ENCODE results near the gene STARD5. TPM values are rescaled to one million over a fixed set of nuclear protein-coding genes. Genes with fewer than 3 reads are reported as not detected.

Gene STARD5
- total and polyA plus RNA-seq, 2 of the 8 experiments (the other 6 are each of a cell fraction or from before 2014, with no cell fraction given): 5.5 to 10.4 TPM

GRCh38 chr15:81335631-81336030 lies 11.7 kb upstream of the STARD5 start:
- no peak overlapping the region for H3K4me2 ChIP-seq (ENCODE audit: insufficient read depth in 1 of 2, low read depth in 2 of 2, low read length in 2 of 2)
- CTCF ChIA-PET (ENCODE audit: partially characterized antibody): interaction anchor here (0.6 to 3.2 kb wide), 11 partner anchors 8 to 75 kb away, joined by 3 to 13 read pairs (median 3); no protein-coding TSS in a partner anchor
- no peaks in the 10 kb centered on the region for H3K79me2 ChIP-seq (ENCODE audit: control insufficient read depth in 1 of 2, insufficient read depth in 2 of 2, low read length in 2 of 2)
- POLR2A ChIA-PET (ENCODE audit: partially characterized antibody): no interaction called here
- no peaks in the 10 kb centered on the region for H3K23me2 ChIP-seq (ENCODE audit: low read depth, low read length)
- no peak overlapping the region for H2BK15ac ChIP-seq (ENCODE audit: low read length)
- H4K91ac ChIP-seq (replicated peaks; ENCODE audit: insufficient read length, low read length): no peak overlapping the region
- H2AK5ac ChIP-seq (ENCODE audit: low read depth, low read length): no peak overlapping the region
- H4K20me1 ChIP-seq (replicated peaks in 1 of 2; ENCODE audit: control insufficient read depth in 1 of 2, insufficient read depth in 2 of 2, low read length in 2 of 2): no peaks in the 10 kb centered on the region
- no peak for DNase-seq (ENCODE audit: low read depth in 1 of 2, low spot score in 2 of 2)
- no peaks in the 10 kb centered on the region for H3K36me3 ChIP-seq (ENCODE audit: control insufficient read depth in 2 of 4, insufficient read depth in 4 of 4, low read length in 3 of 4)
- FAIRE-seq: no peak
- no peak overlapping the region for H2BK12ac ChIP-seq (ENCODE audit: low read depth, low read length)
- no peak overlapping the region for H3K18ac ChIP-seq (ENCODE audit: extremely low read depth, low read length)
- no peak overlapping the region for H3K14ac ChIP-seq (ENCODE audit: insufficient read length)
- no peak overlapping the region for H4K5ac ChIP-seq (ENCODE audit: insufficient read length, low read depth, low read length)
- no peak overlapping the region for H2BK20ac ChIP-seq (ENCODE audit: low read length)
- H2BK120ac ChIP-seq (replicated peaks; ENCODE audit: low read depth, low read length): no peak overlapping the region
- H4K8ac ChIP-seq (ENCODE audit: extremely low read depth, insufficient read depth, low read length): no peak overlapping the region
- no peak overlapping the region for H3K4ac ChIP-seq (replicated peaks; ENCODE audit: insufficient read length, low read depth, low read length)
- H2AFZ ChIP-seq (ENCODE audit: low read length): no peak overlapping the region
- H3K9ac ChIP-seq (replicated peaks in 1 of 4; ENCODE audit: extremely low read depth in 1 of 4, low read depth in 3 of 4, low read length in 3 of 4): no peak overlapping the region
- H3K79me1 ChIP-seq (ENCODE audit: low read depth, low read length): no peaks in the 10 kb centered on the region
- no peaks in the 10 kb centered on the region for H3K27me3 ChIP-seq (replicated peaks in 1 of 4; ENCODE audit: control insufficient read depth in 3 of 4, extremely low read depth in 1 of 4, insufficient read depth in 3 of 4, low read length in 3 of 4)
- peaks cover 0 to 2% (median 0%) of the 10 kb centered on the region in 4 experiments; a peak in 1 of 7 replicates for H3K4me1 ChIP-seq (replicated peaks in 1 of 4; ENCODE audit: control insufficient read depth in 3 of 4, insufficient read depth in 4 of 4, low read length in 3 of 4)
- no peak overlapping the region for H3K27ac ChIP-seq (ENCODE audit: low read depth, low read length)
- H2BK5ac ChIP-seq (ENCODE audit: low read depth, low read length): no peak overlapping the region
- H3K4me3 ChIP-seq (ENCODE audit: extremely low read depth in 1 of 4, insufficient read depth in 2 of 4, low read depth in 3 of 4, low read length in 4 of 4): no peak overlapping the region
- WGBS, 2 experiments (ENCODE audit: extremely low coverage in 1 of 2, insufficient coverage in 1 of 2, insufficient read length in 1 of 2, insufficient replicate concordance in 2 of 2, low coverage in 1 of 2, low lambda C conversion rate in 2 of 2, missing lambda C conversion rate in 1 of 2): 85% methylated on average over 4 of the region's 4 CpGs; no CpG with 5 or more reads in 1 of the 2 experiments
- H3K23ac ChIP-seq (ENCODE audit: insufficient read length): no peak overlapping the region
- no peaks in the 10 kb centered on the region for H3K9me3 ChIP-seq (ENCODE audit: insufficient read depth in 2 of 2, low read depth in 1 of 2, low read length in 1 of 2)
- no peak overlapping the region for H3K56ac ChIP-seq (replicated peaks; ENCODE audit: insufficient read length, low read depth, low read length)
- no peak for TF ChIP-seq CTBP2 (IDR thresholded peaks at IDR 0.05; ENCODE audit: borderline replicate concordance, insufficient read depth, insufficient read length, low read length)
- TF ChIP-seq TAF1 (IDR thresholded peaks at IDR 0.05; ENCODE audit: low read depth, low read length): no peak
- no peak for TF ChIP-seq POLR2AphosphoS5 (IDR thresholded peaks at IDR 0.05; ENCODE audit: low read depth, low read length)
- TF ChIP-seq CREB1 (IDR thresholded peaks at IDR 0.05): no peak
- TF ChIP-seq RAD21 (IDR thresholded peaks at IDR 0.05 in 1 of 2, conservative IDR thresholded peaks at IDR 0.05 in 1 of 2; ENCODE audit: low read depth in 2 of 2, low read length in 2 of 2): no peak
- TF ChIP-seq E2F6 (IDR thresholded peaks at IDR 0.05): no peak
- TF ChIP-seq MAX (IDR thresholded peaks at IDR 0.05): no peak
- TF ChIP-seq POU5F1 (IDR thresholded peaks at IDR 0.05; ENCODE audit: low read depth, low read length): no peak
- no peak for TF ChIP-seq KDM1A (IDR thresholded peaks at IDR 0.05; ENCODE audit: borderline replicate concordance, low read length)
- no peak for TF ChIP-seq BACH1 (IDR thresholded peaks at IDR 0.05; ENCODE audit: low read length)
- TF ChIP-seq SP1 (IDR thresholded peaks at IDR 0.05; ENCODE audit: low read depth, low read length): no peak
- TF ChIP-seq EP300 (IDR thresholded peaks at IDR 0.05; ENCODE audit: borderline replicate concordance in 1 of 2, low read depth in 2 of 2, low read length in 2 of 2): no peak
- no peak for TF ChIP-seq CEBPB (IDR thresholded peaks at IDR 0.05; ENCODE audit: low read depth, low read length)
- no peak for TF ChIP-seq TBP (IDR thresholded peaks at IDR 0.05; ENCODE audit: low read depth, low read length)
- TF ChIP-seq SIRT6 (IDR thresholded peaks at IDR 0.05; ENCODE audit: low read length): no peak

All from H1 (cell line).